ENCODE measurements around the gene MPRIP.
"Not testable (repeated sequence)": the region's sequence is repeated elsewhere in the genome, so short reads cannot be mapped to it uniquely, and the experiment has no call there.

The MPRIP gene

GRCh38 chr17:17134051-17134956, 92.0 kb downstream of the MPRIP start:
- TF ChIP-seq CREB5 (CRISPR knock-in tag; IDR thresholded peaks at IDR 0.05; ENCODE audit: low read depth) = no peak
- TF ChIP-seq RARB (CRISPR knock-in tag; IDR thresholded peaks at IDR 0.05) = no peak
- no peak for TF ChIP-seq CSRNP3 (CRISPR knock-in tag; IDR thresholded peaks at IDR 0.05)
- TF ChIP-seq CSDC2 (CRISPR knock-in tag; IDR thresholded peaks at IDR 0.05) = no peak
- no peak for TF ChIP-seq ZFP30 (CRISPR knock-in tag; IDR thresholded peaks at IDR 0.05)
- TF ChIP-seq PATZ1 (CRISPR knock-in tag; IDR thresholded peaks at IDR 0.05; ENCODE audit: borderline replicate concordance) = no peak
- no peak for TF ChIP-seq ZNF8 (CRISPR knock-in tag; IDR thresholded peaks at IDR 0.05)
- no peak for TF ChIP-seq GLIS3 (CRISPR knock-in tag; IDR thresholded peaks at IDR 0.05)
- no peak for TF ChIP-seq TSHZ2 (CRISPR knock-in tag; IDR thresholded peaks at IDR 0.05)
- ATAC-seq = no peak

GRCh38 chr17:17134957-17135333, 92.7 kb downstream of the MPRIP start:
- ATAC-seq = no peak
- TF ChIP-seq OSR1 (CRISPR knock-in tag; IDR thresholded peaks at IDR 0.05) (no peak), PPARA (CRISPR knock-in tag; IDR thresholded peaks at IDR 0.05; ENCODE audit: borderline replicate concordance) (no peak), RARB (CRISPR knock-in tag; IDR thresholded peaks at IDR 0.05) (no peak), CSRNP3 (CRISPR knock-in tag; IDR thresholded peaks at IDR 0.05) (no peak)

GRCh38 chr17:17136221-17136620, 94.0 kb downstream of the MPRIP start:
- not testable (repeated sequence) for ATAC-seq

GRCh38 chr17:17137731-17138585, 95.7 kb downstream of the MPRIP start:
- no peak for ATAC-seq
- TF ChIP-seq ARNTL (CRISPR knock-in tag; IDR thresholded peaks at IDR 0.05; ENCODE audit: borderline replicate concordance, low read depth) (no peak), ISL1 (CRISPR knock-in tag; IDR thresholded peaks at IDR 0.05) (no peak), ESRRG (CRISPR knock-in tag; IDR thresholded peaks at IDR 0.05) (no peak), PATZ1 (CRISPR knock-in tag; IDR thresholded peaks at IDR 0.05; ENCODE audit: borderline replicate concordance) (no peak), TOX (CRISPR knock-in tag; IDR thresholded peaks at IDR 0.05; ENCODE audit: borderline replicate concordance) (no peak), CSDC2 (CRISPR knock-in tag; IDR thresholded peaks at IDR 0.05) (no peak), GLIS3 (CRISPR knock-in tag; IDR thresholded peaks at IDR 0.05) (no peak), BACH2 (CRISPR knock-in tag; IDR thresholded peaks at IDR 0.05; ENCODE audit: borderline replicate concordance) (no peak), ZNF565 (CRISPR knock-in tag; conservative IDR thresholded peaks at IDR 0.05; ENCODE audit: low read depth) (no peak), TSHZ2 (CRISPR knock-in tag; IDR thresholded peaks at IDR 0.05) (no peak), OSR1 (CRISPR knock-in tag; IDR thresholded peaks at IDR 0.05) (no peak), ZNF8 (CRISPR knock-in tag; IDR thresholded peaks at IDR 0.05) (no peak), SNAI2 (CRISPR knock-in tag; IDR thresholded peaks at IDR 0.05) (no peak), PPARA (CRISPR knock-in tag; IDR thresholded peaks at IDR 0.05; ENCODE audit: borderline replicate concordance) (no peak)

Measured in SK-N-SH treated with all-trans-retinoic acid at 6 μM for 48 hours (cell line).